Skeletal muscle cell (primary cell): ENCODE results near the gene MAMDC4.
"Not testable (repeated sequence)": the region's sequence is repeated elsewhere in the genome, so short reads cannot be mapped to it uniquely, and the experiment has no call there.

Experiments
- DNase-seq: peaks from one replicate; pipeline ENCODE4 v3.0.0-alpha.2; 2010; ENCODE audit warnings: low read depth
- H3K4me3 ChIP-seq: 2 replicates; pipeline ENCODE4 v1.5.1; 2011; ENCODE audit warnings: low read depth, mild to moderate bottlenecking, control low read depth, low read length, moderate library complexity

MAMDC4 gene

GRCh38 chr9:136851941-136852663 lies at the start of gene MAMDC4:
Gene MAMDC4, plus strand, starts transcription at chr9:136852346. Its CDS starts 71 bp downstream, at chr9:136852417.
- no peak within 1 kb of the TSS for H3K4me3 ChIP-seq
- DNase-seq, result no peak

GRCh38 chr9:136803009-136803550 lies 49.1 kb upstream of the MAMDC4 start:
- not testable (repeated sequence) for DNase-seq, H3K4me3 ChIP-seq

DNA sequence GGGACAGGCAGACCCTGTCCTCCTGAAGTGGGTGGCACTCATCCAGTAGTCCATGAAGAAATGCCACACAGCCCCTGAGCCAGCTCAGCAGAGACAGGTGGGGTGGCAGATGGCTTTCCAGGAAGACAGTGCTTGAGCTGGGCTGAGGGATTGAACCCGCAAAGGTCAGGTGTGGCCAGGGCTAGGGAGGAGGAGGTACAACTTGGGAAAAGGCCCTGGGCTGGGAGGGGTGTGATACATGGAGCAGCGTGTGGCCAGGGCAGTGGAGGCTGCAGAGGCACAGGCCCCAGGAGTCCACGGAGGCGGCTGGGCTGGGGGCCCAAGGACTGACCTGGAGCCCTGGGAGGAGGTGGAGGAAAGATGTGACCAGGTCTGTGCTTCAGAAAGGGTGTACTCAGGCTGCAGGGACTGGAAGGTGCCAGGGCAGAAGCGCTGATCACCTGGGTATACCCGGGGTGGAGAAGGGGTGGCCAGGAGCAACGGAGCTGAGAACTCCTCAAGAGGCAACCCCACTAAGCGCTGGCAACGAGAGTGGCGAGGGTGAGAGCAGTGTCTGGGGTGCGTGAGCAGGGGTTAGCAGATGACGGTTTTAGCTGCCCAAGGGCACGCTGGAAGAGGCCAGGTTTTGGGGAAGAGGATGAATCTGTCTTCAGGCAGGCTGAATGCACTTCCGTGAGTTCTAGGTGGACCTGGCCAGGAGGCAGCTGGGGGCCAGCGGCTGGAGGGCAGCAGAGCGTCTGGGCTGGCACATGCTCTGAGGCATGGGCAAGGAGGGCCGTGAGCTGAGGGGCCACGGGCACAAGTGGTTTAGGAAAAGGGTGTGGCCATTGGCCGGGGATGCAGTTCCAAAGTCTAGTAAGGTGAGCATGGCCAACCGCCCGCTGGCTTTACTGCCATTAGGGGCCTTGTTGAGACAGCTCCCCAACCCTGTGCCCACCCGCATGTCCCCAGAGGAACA lies 48.3 kb upstream of the MAMDC4 start:
- no peak overlapping the region for H3K4me3 ChIP-seq

GRCh38 chr9:136804509-136805206 lies 47.5 kb upstream of the MAMDC4 start:
- DNase-seq, result no peak
- no peak overlapping the region for H3K4me3 ChIP-seq

More for the DNA sequence above, 48.3 kb upstream of the MAMDC4 start:
- DNase-seq, result no peak

GRCh38 chr9:136805207-136805740 lies 46.9 kb upstream of the MAMDC4 start:
- no peak for DNase-seq
- no peak overlapping the region for H3K4me3 ChIP-seq

GRCh38 chr9:136806067-136806466 lies 46.1 kb upstream of the MAMDC4 start:
- no peak overlapping the region for H3K4me3 ChIP-seq
- DNase-seq, result no peak

DNA sequence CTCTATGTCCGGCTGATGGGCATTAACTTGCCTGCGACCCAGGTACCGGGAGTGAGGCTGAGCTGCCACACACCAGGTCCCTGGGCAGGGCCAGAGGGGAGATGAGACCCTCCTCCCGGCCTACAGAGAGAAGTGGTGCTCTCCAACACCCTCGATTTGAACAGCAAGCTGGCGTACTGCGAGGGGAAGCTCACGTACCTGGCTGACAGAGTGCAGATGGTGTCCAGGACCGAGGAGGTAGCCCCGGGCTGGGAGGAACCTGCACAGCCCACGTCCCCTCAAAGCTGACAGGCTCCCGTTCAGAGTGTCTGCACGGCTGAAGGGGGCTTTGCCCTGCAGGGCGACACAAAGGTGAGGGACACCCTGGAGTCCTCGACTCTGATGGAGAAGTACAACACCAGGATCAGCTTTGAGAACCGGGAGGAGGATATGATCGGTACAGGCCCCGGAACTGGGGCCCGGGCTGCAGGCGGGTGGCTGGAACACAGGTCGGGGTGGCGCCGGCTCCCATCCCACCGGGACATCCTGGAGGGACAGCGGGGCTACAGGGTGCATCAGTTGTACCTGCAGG lies 45.4 kb upstream of the MAMDC4 start:
- peak overlapping the region; percentile 90 for H3K4me3 ChIP-seq
- no peak for DNase-seq

DNA sequence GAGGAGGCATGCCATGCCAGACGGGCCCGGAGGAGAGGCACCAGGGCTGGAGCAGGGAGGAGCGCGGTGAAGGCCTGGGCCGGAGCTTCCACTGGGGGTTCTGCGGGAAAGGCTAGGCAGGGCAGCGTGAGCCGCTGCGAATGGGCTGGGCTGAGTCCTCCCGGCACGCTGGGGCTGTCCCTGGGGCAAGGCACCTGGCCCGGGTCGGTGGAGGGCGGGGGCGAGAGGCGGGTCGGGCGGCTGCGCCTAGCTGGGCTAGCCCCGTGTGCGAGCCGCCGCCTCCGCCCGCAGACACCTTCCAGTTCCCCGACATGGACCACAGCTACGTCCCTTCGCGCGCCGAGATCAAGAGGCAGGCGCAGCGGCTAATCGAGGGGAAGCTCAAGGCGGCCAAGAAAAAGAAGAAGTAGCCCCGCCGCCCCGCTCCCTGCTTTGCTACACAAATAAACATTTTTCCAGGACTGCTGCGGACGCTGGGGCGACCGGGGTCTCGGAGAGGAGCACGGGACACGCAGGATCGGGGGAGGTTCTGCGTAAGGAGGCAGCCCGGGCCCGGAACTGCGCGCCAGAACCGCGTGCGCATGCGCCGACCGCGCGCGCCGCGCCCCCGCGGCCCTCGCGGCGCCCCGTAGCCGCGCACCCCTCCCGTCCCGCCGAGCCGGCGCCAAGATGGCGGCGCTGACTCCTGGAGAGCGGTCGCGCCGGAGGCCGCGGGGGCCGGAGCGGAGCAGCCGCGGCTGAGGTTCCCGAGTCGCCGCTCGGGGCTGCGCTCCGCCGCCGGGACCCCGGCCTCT lies 44.7 kb upstream of the MAMDC4 start, which contains the start of gene RABL6:
RABL6 (plus strand) TSS at position 668 of the 794 bp plus-strand sequence. CDS start 249 bp downstream, outside the sequence.
- DNase-seq, result no peak
- peak within 1 kb of the TSS; percentile 90 for H3K4me3 ChIP-seq

DNA sequence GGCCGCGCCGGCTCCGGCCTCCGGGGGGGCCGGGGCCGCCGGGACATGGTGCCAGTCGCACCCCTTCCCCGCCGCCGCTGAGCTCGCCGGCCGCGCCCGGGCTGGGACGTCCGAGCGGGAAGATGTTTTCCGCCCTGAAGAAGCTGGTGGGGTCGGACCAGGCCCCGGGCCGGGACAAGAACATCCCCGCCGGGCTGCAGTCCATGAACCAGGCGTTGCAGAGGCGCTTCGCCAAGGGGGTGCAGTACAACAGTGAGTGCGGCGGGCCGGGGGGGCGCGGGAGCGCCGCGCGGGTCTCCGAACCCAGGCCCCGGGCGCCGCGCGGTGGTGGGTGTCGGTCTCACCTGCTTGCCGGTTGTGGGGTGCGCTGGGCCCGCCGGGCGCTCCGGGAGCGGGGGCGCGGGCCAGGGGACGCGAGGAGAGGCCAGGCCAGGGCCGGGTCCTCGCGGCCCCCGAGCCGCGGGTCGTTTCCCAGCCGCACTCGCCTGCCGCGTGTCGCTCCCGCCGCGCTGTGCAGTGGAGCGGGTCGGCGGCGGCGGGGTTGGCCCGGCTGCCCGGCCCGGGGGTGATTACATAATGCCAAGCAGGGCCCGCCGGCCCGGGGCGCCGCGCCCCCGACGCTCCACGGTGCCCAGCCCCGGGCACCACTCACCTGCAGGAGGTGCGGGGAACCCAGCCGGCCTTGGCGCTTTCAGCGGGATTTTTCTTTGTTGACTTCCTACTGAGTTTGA lies 43.9 kb upstream of the MAMDC4 start:
- H3K4me3 ChIP-seq, result peak overlapping the region; percentile 90
- no peak for DNase-seq

DNA sequence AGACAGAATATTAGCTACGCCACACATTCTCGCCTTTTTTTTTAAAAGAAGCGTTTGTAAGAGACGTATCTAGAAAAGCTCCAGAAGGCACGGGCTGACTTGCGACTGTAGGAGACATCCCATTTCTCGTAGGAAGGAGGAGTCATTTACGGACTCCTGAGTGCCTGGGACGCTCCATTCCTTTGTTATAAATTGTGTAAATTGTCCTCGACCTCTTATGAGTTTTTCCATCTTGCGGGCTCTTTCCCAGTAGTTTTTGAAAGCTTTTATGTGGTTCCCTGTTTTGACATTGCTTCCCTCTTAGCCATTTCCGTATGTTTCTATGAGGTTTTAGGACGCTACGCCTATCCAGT lies 43.4 kb upstream of the MAMDC4 start:
- no peak for DNase-seq
- H3K4me3 ChIP-seq, result peak overlapping the region; percentile 90

DNA sequence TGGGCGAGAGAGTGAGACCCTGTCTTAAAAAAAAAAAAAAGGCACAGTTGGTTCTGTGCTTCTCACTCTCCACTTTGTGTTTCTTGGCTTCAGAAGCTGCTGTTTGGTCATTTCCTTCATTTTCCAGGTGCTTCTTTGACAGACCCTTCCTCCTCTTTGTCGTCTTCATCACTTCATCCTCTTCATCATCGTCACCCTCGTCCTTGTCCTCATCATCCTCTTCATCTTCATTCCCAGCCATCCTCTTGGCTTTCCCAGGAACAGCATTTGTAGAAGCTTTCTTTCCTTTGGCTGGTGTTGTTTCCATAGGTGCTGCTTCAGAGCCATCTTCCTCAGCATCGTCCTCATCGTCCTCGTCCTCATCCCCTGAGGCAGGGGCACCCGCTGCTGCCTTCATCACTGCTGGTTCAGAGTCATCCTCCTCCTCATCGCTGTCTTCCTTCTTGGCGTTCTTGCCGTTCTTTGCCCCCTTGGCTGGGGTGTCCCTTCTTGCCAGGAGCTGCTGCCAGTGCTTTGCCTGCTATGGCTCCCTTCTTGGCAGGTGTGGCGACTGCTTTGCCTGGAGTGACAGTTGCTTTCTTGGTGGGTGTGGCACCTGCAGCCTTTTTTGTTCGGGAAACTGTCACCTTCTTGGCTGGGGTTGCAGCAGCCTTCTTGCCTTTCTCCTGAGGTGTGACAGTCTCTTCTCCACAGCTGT lies 37.3 kb upstream of the MAMDC4 start:
- no peak overlapping the region for H3K4me3 ChIP-seq
- no peak for DNase-seq

DNA sequence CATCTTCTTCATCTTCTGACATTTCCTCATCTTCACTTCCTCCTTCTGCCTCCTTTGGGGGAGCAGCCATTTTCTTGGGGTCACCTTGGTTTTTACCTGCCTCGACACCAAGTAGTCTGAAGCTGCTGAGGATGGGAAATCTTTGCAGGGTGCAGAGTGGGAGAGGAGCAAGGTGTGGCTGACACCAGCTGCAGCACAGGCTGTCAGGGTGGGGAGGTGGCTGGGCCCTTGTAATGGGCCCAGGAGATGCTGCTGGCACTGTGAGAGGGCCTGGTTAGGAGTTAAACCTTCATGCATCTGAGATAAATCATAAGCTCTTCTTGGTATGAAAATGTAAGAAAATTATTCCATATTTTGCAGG lies 36.7 kb upstream of the MAMDC4 start:
- DNase-seq, result no peak
- H3K4me3 ChIP-seq, result no peak overlapping the region

DNA sequence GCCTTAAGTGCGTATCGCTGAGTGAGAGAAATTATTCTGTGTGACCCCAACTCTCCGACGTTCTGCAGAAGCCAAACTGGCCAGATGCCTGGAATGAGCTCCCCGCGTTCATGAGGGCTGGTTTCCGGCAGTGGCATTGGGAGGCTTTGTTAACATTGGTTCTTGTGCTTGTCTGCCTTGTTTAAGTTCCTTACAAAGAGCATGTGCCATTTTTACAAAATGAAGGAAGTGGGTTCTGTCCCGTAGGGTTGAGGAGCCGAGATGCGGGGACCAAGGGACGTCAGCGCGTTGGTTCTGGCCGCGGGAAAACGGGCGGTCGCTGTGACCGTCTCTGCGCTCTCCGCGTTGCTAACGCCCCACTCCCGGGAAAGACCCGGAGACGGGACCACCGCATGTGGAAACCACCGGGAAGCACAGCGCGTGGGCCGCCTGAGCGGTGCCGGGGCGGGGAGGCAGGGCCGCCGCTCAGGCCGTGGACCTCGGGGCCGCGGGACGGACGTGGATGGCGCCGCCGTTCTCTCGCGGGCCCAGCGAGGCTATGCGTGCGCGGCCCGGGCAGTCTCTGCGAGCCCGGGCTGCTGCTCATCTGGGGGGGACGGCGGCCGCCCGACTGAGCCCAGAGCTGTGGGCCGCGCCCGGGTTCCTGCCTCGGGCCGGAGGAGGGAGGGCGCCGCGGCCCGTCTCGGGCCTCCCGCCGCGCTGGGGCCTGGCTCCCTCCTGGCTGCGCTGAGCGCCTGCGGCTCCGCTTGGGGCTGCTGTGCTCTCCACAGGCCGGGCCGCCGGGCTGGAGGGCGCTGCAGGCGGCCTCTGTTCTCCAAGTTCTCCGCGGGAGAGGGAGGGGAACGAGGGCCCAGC lies 30.9 kb upstream of the MAMDC4 start:
- H3K4me3 ChIP-seq, result no peak overlapping the region
- DNase-seq, result no peak

DNA sequence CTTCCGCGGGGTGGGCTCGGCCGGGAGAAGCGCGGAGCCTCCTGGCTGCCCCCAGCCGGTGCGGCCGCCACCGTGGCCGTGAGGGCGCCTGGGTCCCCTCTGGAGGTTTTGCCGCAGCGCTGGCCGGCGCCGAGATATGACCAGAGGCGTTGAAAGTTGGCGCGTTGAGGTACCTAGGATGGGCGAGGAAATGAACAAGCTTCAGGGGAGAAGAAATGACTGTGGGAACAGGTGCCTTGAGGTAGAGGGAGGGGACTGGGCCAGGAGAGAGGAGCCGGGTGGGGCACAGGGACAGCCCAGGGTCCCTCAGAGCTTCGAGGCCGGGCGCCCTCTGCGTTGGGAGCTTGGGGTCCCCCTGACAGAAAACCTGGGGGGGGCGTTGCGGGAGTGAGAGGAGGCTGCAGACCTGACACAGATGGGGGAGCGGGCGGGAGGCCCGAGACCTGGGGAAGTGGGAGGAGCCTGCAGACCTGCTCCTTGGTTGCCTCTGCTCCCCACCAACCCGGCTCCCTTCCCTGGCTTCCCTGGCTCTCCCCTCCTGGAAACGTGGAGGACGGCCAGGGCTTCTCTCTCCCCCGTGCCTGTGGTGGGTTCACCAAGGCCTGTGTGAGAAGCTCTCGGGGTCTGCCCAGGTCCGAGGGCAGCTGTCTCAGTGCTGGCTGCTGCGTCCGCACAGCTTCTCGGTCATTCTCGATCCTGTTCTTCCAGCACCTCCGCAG lies 30.2 kb upstream of the MAMDC4 start:
- H3K4me3 ChIP-seq, result no peak overlapping the region
- DNase-seq, result no peak

GRCh38 chr9:136823136-136824046 lies 28.8 kb upstream of the MAMDC4 start:
- DNase-seq, result no peak
- no peak overlapping the region for H3K4me3 ChIP-seq
